ENCODE results near the gene CABLES2.

Gene CABLES2

GRCh38 chr20:62344092-62344491 is 63.0 kb downstream of the CABLES2 start:
- no peak for DNase-seq

- no peak for DNase-seq
Observed at GRCh38 chr20:62342910-62343309, 64.2 kb downstream of the CABLES2 start.

GRCh38 chr20:62339647-62340062 is 67.4 kb downstream of the CABLES2 start:
- no peak for DNase-seq
